ENCODE data around the gene MLN.

MLN gene

GRCh38 chr6:33758815-33759216, 45.0 kb downstream of the MLN start:
- no peak for DNase-seq (ENCODE audit: low spot score)
- no peak for TF ChIP-seq CTCF (IDR thresholded peaks at IDR 0.05; ENCODE audit: extremely low read depth, missing control alignments)

- no peak for DNase-seq (ENCODE audit: low spot score)
- no peak for TF ChIP-seq CTCF (IDR thresholded peaks at IDR 0.05; ENCODE audit: extremely low read depth, missing control alignments)
These were observed 45.9 kb downstream of the MLN start for GRCh38 chr6:33757906-33758305.

- TF ChIP-seq CTCF (IDR thresholded peaks at IDR 0.05; ENCODE audit: extremely low read depth, missing control alignments) = no peak
- no peak for DNase-seq (ENCODE audit: low spot score)
These were observed 46.7 kb downstream of the MLN start for GRCh38 chr6:33757113-33757512.

- DNase-seq (ENCODE audit: low spot score) = no peak
- TF ChIP-seq CTCF (IDR thresholded peaks at IDR 0.05; ENCODE audit: extremely low read depth, missing control alignments) = no peak
These were observed 47.4 kb downstream of the MLN start for GRCh38 chr6:33756211-33756954.

- no peak for TF ChIP-seq CTCF (IDR thresholded peaks at IDR 0.05; ENCODE audit: extremely low read depth, missing control alignments)
- no peak for DNase-seq (ENCODE audit: low spot score)
These were observed 48.5 kb downstream of the MLN start for GRCh38 chr6:33755070-33755869.

- no peak for DNase-seq (ENCODE audit: low spot score)
- TF ChIP-seq CTCF (IDR thresholded peaks at IDR 0.05; ENCODE audit: extremely low read depth, missing control alignments) = no peak
These were observed 49.6 kb downstream of the MLN start for GRCh38 chr6:33754222-33754621.

GRCh38 chr6:33752646-33753015, 51.2 kb downstream of the MLN start:
- TF ChIP-seq CTCF (IDR thresholded peaks at IDR 0.05; ENCODE audit: extremely low read depth, missing control alignments) = no peak
- no peak for DNase-seq (ENCODE audit: low spot score)
